Esophagus muscularis mucosa (tissue), 3 donors: Measurements from ENCODE around the gene SENP6.

Source experiments
- POLR2A ChIP-seq: fragments of 450-650 bp; IDR thresholded peaks from one replicate; pipeline ENCODE4 v1.6.1; 2017; ENCODE audit warnings: antibody characterized with exemption, moderate library complexity, mild to moderate bottlenecking, low read depth
- TF ChIP-seq, protein P1 (sequence below), 3 experiments: fragments of 200-600 bp in 2 of 3; fragments of 450-650 bp in 1 of 3; sonication (generic) in 2 of 3; IDR thresholded peaks; one replicate each; pipeline ENCODE4 v1.5.1; 2017 to 2019; ENCODE audit warnings: antibody characterized with exemption in 3 of 3, mild to moderate bottlenecking in 2 of 3, moderate library complexity in 1 of 3

DNA sequence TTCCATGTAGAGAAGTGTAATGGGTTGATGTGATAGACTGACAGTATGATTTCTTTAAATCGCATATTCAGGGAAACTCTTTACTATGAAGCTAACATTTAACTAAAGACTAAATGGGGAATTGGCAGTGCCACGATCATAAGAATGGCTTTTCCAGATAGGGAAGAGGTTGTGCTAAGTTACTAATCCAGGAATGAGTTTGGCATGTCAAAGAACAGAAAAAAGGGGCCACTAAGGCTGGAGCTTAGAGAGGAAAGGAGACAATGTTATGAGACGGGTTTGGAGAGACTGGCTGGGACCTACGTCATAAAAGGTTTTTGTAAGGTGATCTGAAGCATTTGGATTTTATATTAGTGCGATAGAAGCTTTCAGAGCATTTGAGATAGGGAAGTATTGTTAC lies 40.6 kb downstream of the SENP6 start:
- TF ChIP-seq, protein P1, sequence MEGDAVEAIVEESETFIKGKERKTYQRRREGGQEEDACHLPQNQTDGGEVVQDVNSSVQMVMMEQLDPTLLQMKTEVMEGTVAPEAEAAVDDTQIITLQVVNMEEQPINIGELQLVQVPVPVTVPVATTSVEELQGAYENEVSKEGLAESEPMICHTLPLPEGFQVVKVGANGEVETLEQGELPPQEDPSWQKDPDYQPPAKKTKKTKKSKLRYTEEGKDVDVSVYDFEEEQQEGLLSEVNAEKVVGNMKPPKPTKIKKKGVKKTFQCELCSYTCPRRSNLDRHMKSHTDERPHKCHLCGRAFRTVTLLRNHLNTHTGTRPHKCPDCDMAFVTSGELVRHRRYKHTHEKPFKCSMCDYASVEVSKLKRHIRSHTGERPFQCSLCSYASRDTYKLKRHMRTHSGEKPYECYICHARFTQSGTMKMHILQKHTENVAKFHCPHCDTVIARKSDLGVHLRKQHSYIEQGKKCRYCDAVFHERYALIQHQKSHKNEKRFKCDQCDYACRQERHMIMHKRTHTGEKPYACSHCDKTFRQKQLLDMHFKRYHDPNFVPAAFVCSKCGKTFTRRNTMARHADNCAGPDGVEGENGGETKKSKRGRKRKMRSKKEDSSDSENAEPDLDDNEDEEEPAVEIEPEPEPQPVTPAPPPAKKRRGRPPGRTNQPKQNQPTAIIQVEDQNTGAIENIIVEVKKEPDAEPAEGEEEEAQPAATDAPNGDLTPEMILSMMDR (IDR thresholded peaks at IDR 0.05), result no peak
- no peak for TF ChIP-seq POLR2A
